Suprapubic skin (tissue), 4 donors: Measurements from ENCODE around the gene FAM241B. TPM values are rescaled to one million over a fixed set of nuclear protein-coding genes. Genes with fewer than 3 reads are reported as not detected.

ENCODE experiments used
- DNase-seq, 2 donors: peaks; one replicate each; pipeline ENCODE4 v3.0.0-alpha.2; 2019; ENCODE audit warnings: low spot score in 2 of 2
- H3K27ac ChIP-seq: fragments of 200-600 bp; sonication (generic); one replicate; pipeline ENCODE4 v1.5.1; 2019
- H3K27me3 ChIP-seq: fragments of 200-600 bp; sonication (generic); one replicate; pipeline ENCODE4 v1.5.1; 2019
- H3K36me3 ChIP-seq: fragments of 200-600 bp; sonication (generic); one replicate; pipeline ENCODE4 v1.5.1; 2019
- H3K4me1 ChIP-seq: fragments of 200-600 bp; sonication (generic); one replicate; pipeline ENCODE4 v1.5.1; 2019
- H3K4me3 ChIP-seq: fragments of 200-600 bp; sonication (generic); one replicate; pipeline ENCODE4 v1.5.1; 2019; ENCODE audit warnings: mild to moderate bottlenecking
- H3K9me3 ChIP-seq: fragments of 200-600 bp; sonication (generic); one replicate; pipeline ENCODE4 v1.5.1; 2019
- EP300 ChIP-seq: sonication (generic); formaldehyde crosslinking; IDR thresholded peaks from one replicate; pipeline ENCODE4 v1.6.1; 2017; ENCODE audit warnings: antibody characterized with exemption
- POLR2A ChIP-seq, 2 donors: fragments of 450-650 bp; IDR thresholded peaks; one replicate each; pipeline ENCODE4 v1.6.1; 2017; ENCODE audit warnings: antibody characterized with exemption in 2 of 2, mild to moderate bottlenecking in 2 of 2, moderate library complexity in 2 of 2
- POLR2AphosphoS5 ChIP-seq, 3 donors: sonication (generic); formaldehyde crosslinking; IDR thresholded peaks; one replicate each; pipeline ENCODE4 v1.6.1; 2017; ENCODE audit warnings: antibody characterized with exemption in 3 of 3
- WGBS: methylation state at CpG from one replicate; pipeline ENCODE4 v1.1.5; 2018; 5-methylcytosine and 5-hydroxymethylcytosine counted together
- total RNA-seq, 4 donors: library from RNA; depleted of rRNA; stranded (reverse); fragments of >200 nt; gene quantifications; one replicate each; pipeline ENCODE4 v1.1.0, GENCODE V29; 2016
- TF ChIP-seq, protein P1 (sequence below), 2 donors: fragments of 200-600 bp in 1 of 2; fragments of 450-650 bp in 1 of 2; sonication (generic) in 1 of 2; IDR thresholded peaks; one replicate each; pipeline ENCODE4 v1.5.1; 2016 to 2019; ENCODE audit warnings: antibody characterized with exemption in 2 of 2, mild to moderate bottlenecking in 1 of 2, moderate library complexity in 1 of 2

Gene FAM241B
- total RNA-seq, 4 donors from 2014 or later: 0.49 to 4.3 (median 2.5) TPM

DNA sequence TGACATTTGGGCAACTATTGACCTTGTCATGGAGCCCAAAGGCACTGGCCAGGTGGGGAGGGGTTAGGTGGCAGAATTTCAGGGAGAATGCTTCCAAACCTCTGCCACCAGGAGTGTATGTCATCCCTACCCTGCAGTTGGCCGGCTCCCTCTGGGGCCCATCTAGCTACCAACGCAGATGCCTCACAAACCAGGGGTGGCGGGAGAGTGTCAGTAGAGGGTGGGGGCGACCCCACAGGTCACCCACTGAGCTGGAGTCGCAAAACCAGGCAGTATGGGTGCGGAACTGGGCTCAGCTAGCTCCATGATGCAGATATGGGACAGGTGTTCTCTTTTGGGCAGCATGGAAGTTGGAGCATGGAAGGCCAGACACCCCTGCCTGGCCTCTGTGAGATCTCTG is 51.4 kb downstream of the FAM241B start:
- peak in 1 of 2 donors; percentile 44 for DNase-seq
- H3K36me3 ChIP-seq: no peaks in the 10 kb centered on the region
- no peak for TF ChIP-seq POLR2A (IDR thresholded peaks at IDR 0.05)
- peaks cover 32% of the 10 kb centered on the region for H3K4me1 ChIP-seq
- H3K27me3 ChIP-seq: peaks cover 22% of the 10 kb centered on the region
- H3K9me3 ChIP-seq: no peaks in the 10 kb centered on the region
- 79% methylated on average over 6 of the region's 6 CpGs for WGBS
- H3K4me3 ChIP-seq: no peak overlapping the region
- H3K27ac ChIP-seq: no peak overlapping the region

DNA sequence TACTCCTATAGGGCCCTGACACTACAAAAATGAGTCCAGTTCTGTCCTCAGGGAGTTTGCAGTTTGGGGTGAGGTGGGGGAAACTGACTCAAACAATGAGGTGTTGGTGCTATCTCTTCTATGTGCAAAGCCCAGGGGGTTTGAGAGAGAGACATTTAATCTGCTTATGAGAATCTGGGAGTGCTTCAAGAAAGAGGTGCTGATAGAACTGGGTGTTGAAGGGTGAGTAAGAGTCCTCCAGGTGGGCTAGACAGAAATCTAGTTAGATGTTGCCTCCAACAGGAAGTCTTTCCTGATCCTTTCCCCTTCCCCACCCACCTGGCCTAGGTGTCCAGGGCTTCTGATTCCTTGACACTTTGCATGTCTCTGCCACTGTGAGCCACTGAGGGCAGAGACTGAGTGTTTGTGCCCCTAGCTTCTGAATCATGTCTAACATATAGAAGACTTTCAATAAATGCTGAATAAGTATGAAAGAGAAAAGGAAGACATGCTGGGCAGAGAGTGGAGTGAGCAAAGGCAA is 53.0 kb downstream of the FAM241B start:
- Histone ChIP-seq H3K9me3 (no peaks in the 10 kb centered on the region), H3K27ac (no peak overlapping the region), H3K4me1 (peaks cover 35% of the 10 kb centered on the region), H3K36me3 (no peaks in the 10 kb centered on the region), H3K4me3 (no peak overlapping the region), H3K27me3 (peaks cover 17% of the 10 kb centered on the region)
- no peak for TF ChIP-seq POLR2A (IDR thresholded peaks at IDR 0.05)
- TF ChIP-seq, protein P1, sequence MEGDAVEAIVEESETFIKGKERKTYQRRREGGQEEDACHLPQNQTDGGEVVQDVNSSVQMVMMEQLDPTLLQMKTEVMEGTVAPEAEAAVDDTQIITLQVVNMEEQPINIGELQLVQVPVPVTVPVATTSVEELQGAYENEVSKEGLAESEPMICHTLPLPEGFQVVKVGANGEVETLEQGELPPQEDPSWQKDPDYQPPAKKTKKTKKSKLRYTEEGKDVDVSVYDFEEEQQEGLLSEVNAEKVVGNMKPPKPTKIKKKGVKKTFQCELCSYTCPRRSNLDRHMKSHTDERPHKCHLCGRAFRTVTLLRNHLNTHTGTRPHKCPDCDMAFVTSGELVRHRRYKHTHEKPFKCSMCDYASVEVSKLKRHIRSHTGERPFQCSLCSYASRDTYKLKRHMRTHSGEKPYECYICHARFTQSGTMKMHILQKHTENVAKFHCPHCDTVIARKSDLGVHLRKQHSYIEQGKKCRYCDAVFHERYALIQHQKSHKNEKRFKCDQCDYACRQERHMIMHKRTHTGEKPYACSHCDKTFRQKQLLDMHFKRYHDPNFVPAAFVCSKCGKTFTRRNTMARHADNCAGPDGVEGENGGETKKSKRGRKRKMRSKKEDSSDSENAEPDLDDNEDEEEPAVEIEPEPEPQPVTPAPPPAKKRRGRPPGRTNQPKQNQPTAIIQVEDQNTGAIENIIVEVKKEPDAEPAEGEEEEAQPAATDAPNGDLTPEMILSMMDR (IDR thresholded peaks at IDR 0.05): no peak
- TF ChIP-seq POLR2AphosphoS5 (IDR thresholded peaks at IDR 0.05): no peak
- TF ChIP-seq EP300: no peak
- DNase-seq: no peak

Other genes with a start within 250 kb of the FAM241B start
- 1 to 10 TPM in 1 of 4 donors, under 1 TPM in 3; 0.25 to 1.2 (median 0.63) TPM for gene TACR2, start 213.3 kb upstream of the FAM241B start, total RNA-seq
- 10 to 100 TPM in 2 of 4 donors, 1 to 10 TPM in 2; 4.0 to 18.1 (median 11.7) TPM for gene TSPAN15, start 178.8 kb upstream of the FAM241B start, total RNA-seq
- gene NEUROG3, start 56.8 kb upstream of the FAM241B start, total RNA-seq: not detected
- gene COL13A1, start 171.7 kb downstream of the FAM241B start, total RNA-seq: 1 to 10 TPM in 2 of 4 donors, under 1 TPM in 2; 0.42 to 3.4 (median 1.5) TPM